ENCODE measurements around the gene TMUB1. TPM values are rescaled to one million over a fixed set of nuclear protein-coding genes. Genes with fewer than 3 reads are reported as not detected.

TMUB1 gene, protein sequence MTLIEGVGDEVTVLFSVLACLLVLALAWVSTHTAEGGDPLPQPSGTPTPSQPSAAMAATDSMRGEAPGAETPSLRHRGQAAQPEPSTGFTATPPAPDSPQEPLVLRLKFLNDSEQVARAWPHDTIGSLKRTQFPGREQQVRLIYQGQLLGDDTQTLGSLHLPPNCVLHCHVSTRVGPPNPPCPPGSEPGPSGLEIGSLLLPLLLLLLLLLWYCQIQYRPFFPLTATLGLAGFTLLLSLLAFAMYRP
- total RNA-seq (10 to 100 TPM; 25.4 to 74.6 (median 41.1) TPM), polyA plus RNA-seq (100 to 1,000 TPM in 2 of 3 donors, 1 to 10 TPM in 1; 5.2 to 152 (median 101) TPM)
- long read RNA-seq, donor 1, transcript TMUB1-201 (3 exons, 1,353 nt), result major isoform, 19 of 25 reads
- long read RNA-seq, donor 1, transcript TMUB1-203 (2 exons, 1,549 nt), result minor isoform, 6 of 25 reads
- long read RNA-seq, donor 1, partial matches to known transcripts, result 0 of 25 reads
- long read RNA-seq, donor 1, other reads (novel, unspliced or antisense), result 0 of 25 reads
- long read RNA-seq, donor 2, transcript TMUB1-201 (3 exons, 1,353 nt), result major isoform, 15 of 20 reads
- long read RNA-seq, donor 2, partial matches to known transcripts, result 0 of 20 reads
- long read RNA-seq, donor 2, other reads (novel, unspliced or antisense), result 0 of 20 reads
- long read RNA-seq, donor 3, transcript TMUB1-201 (3 exons, 1,353 nt), result major isoform, 10 of 17 reads
- long read RNA-seq, donor 3, transcript TMUB1-203 (2 exons, 1,549 nt), result minor isoform, 6 of 17 reads
- long read RNA-seq, donor 3, partial matches to known transcripts, result 0 of 17 reads
- long read RNA-seq, donor 3, other reads (novel, unspliced or antisense), result 0 of 17 reads
- long read RNA-seq, donor 4, transcript TMUB1-201 (3 exons, 1,353 nt), result major isoform, 10 of 12 reads
- long read RNA-seq, donor 4, partial matches to known transcripts, result 0 of 12 reads
- long read RNA-seq, donor 4, other reads (novel, unspliced or antisense), result 1 of 12 reads
- long read RNA-seq, donor 5, transcript TMUB1-201 (3 exons, 1,353 nt), result major isoform, 80 of 101 reads
- long read RNA-seq, donor 5, transcript TMUB1-203 (2 exons, 1,549 nt), result minor isoform, 10 of 101 reads
- long read RNA-seq, donor 5, partial matches to known transcripts, result 0 of 101 reads
- long read RNA-seq, donor 5, other reads (novel, unspliced or antisense), result 10 of 101 reads
- long read RNA-seq, donor 6, partial matches to known transcripts, result 0 of 1 reads
- long read RNA-seq, donor 6, other reads (novel, unspliced or antisense), result 0 of 1 reads
- long read RNA-seq, donor 7, transcript TMUB1-201 (3 exons, 1,353 nt), result major isoform, 10 of 18 reads
- long read RNA-seq, donor 7, transcript TMUB1-203 (2 exons, 1,549 nt), result minor isoform, 7 of 18 reads
- long read RNA-seq, donor 7, partial matches to known transcripts, result 0 of 18 reads
- long read RNA-seq, donor 7, other reads (novel, unspliced or antisense), result 0 of 18 reads
- long read RNA-seq, donor 8, transcript TMUB1-203 (2 exons, 1,549 nt), result minor isoform, 14 of 34 reads
- long read RNA-seq, donor 8, transcript TMUB1-201 (3 exons, 1,353 nt), result major isoform, 19 of 34 reads
- long read RNA-seq, donor 8, partial matches to known transcripts, result 0 of 34 reads
- long read RNA-seq, donor 8, other reads (novel, unspliced or antisense), result 0 of 34 reads
- long read RNA-seq, donor 9, transcript TMUB1-201 (3 exons, 1,353 nt), result major isoform, 11 of 18 reads
- long read RNA-seq, donor 9, transcript TMUB1-203 (2 exons, 1,549 nt), result minor isoform, 7 of 18 reads
- long read RNA-seq, donor 9, partial matches to known transcripts, result 0 of 18 reads
- long read RNA-seq, donor 9, other reads (novel, unspliced or antisense), result 0 of 18 reads
- long read RNA-seq, donor 10, transcript TMUB1-203 (2 exons, 1,549 nt), result major isoform, 14 of 26 reads
- long read RNA-seq, donor 10, transcript TMUB1-201 (3 exons, 1,353 nt), result minor isoform, 12 of 26 reads
- long read RNA-seq, donor 10, partial matches to known transcripts, result 0 of 26 reads
- long read RNA-seq, donor 10, other reads (novel, unspliced or antisense), result 0 of 26 reads

DNA sequence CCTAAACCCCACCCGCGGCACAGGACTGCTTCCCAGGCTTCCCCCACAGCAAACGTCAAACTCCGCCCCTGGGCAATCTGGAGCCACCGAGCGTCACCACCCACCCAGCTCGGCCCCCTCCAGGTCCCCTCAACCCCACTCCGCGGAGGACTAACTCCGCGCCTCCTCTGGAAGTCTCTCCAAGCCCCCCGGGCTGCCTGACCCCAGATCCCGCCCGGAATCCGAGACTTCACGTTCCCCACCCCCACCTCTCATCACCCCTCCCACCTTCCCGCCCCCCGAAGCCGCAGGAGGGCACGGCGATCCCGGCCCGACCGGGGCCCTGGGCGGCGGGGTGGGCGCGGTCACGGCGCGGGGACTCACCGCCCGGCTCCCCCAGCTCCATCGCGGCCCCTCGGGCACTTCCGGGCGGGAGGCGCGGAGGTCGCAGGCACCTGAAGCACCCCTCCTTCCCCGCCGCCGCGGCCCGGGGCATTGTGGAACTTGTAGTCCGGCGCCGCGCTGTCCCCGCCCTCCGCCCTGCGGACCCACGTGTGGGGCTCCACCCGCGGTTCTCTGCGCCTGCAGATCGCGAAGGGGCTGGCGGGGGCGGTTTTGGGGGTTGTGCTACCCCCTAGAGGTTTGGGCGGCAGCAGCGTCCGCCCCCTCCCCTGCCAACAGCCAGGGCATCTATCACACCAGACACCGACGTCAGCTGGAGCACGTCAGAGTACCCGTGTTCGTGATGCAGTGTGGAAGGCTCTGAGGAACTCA, at the start of gene TMUB1:
TSS of gene TMUB1 (minus strand) at position 423 of the 753 bp plus-strand sequence. CDS start 930 bp downstream, outside the sequence.
- Histone ChIP-seq H3K4me3 (peak within 1 kb of the TSS; percentile 33 to 97 (median 59)), H3K27ac (peak within 1 kb of the TSS in 4 of 5 donors; percentile 74 to 96 (median 90)), H3K4me1 (replicated peaks in 1 of 2) (peaks cover 48 to 63% of the 10 kb centered on the region in 2 donors), H3K9me3 (replicated peaks in 1 of 3) (no peaks in the 10 kb centered on the region), H3K36me3 (replicated peaks in 1 of 2) (no peaks in the 10 kb centered on the region), H3K27me3 (no peaks in the 10 kb centered on the region)
- peak; percentile 70 to 88 (median 80) for DNase-seq
- TF ChIP-seq POLR2A (IDR thresholded peaks at IDR 0.05), result peak; percentile 4 to 16
- TF ChIP-seq, protein P1, sequence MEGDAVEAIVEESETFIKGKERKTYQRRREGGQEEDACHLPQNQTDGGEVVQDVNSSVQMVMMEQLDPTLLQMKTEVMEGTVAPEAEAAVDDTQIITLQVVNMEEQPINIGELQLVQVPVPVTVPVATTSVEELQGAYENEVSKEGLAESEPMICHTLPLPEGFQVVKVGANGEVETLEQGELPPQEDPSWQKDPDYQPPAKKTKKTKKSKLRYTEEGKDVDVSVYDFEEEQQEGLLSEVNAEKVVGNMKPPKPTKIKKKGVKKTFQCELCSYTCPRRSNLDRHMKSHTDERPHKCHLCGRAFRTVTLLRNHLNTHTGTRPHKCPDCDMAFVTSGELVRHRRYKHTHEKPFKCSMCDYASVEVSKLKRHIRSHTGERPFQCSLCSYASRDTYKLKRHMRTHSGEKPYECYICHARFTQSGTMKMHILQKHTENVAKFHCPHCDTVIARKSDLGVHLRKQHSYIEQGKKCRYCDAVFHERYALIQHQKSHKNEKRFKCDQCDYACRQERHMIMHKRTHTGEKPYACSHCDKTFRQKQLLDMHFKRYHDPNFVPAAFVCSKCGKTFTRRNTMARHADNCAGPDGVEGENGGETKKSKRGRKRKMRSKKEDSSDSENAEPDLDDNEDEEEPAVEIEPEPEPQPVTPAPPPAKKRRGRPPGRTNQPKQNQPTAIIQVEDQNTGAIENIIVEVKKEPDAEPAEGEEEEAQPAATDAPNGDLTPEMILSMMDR (IDR thresholded peaks at IDR 0.05), result no peak
- intact Hi-C loops (cut with DNase I), result no loop called here
- WGBS, 4 donors, result 0 to 1% (median 0%) methylated on average over 12 to 69 of the region's 69 CpGs

DNA sequence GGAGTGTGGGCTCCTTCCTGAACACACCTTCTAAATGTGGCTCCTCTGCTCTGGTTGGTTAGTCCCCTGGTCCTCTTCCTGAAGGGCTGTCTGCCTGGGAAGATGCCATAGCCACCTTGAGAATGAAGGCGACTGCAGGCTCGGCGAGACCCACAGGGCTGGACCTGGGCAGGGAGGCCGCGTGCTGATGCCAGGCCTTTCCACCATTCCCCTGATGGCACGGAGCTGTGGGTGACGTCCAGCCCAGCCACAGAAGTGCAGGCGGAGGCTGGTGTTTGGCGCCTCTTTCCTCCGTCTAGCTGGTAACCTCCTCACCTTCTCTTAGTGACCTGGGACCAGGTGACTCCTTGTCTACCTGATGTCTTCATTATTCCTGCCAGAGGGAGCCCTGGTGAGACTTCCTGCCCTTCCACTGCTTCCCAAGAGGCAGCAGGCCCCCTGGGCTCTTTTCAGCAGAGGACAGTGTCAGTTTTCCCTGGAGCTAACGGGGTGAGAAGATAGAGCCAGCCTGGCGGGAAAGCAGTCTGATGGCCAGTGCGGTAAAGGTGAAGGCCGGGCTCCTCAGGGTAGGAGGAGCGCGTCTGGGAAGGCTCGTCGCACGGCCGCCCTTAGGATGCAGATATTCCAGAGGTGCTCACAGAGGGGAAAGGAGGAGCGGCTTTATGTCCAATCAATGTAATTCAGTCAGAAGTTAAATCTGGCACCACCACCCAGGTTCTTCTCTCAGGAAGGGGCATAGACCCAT, 49.3 kb upstream of the TMUB1 start:
- intact Hi-C loops (cut with DNase I), result no loop called here
- peaks cover 0 to 74% of the 10 kb centered on the region in 2 donors for H3K36me3 ChIP-seq (replicated peaks in 1 of 2)
- H3K9me3 ChIP-seq (replicated peaks in 1 of 3), result no peaks in the 10 kb centered on the region
- no peak overlapping the region for H3K4me3 ChIP-seq
- H3K4me1 ChIP-seq (replicated peaks in 1 of 2), result no peaks in the 10 kb centered on the region
- no peaks in the 10 kb centered on the region for H3K27me3 ChIP-seq
- H3K27ac ChIP-seq, result no peak overlapping the region
- WGBS, 4 donors, result 94 to 97% (median 95%) methylated on average over 16 to 21 of the region's 21 CpGs
- TF ChIP-seq, protein P1 (IDR thresholded peaks at IDR 0.05), result no peak
- no peak for TF ChIP-seq POLR2A (IDR thresholded peaks at IDR 0.05)
- DNase-seq, result no peak
